NCI-H2196 (cell line): ENCODE data around the gene RIMS1.

Experiments used
- DNase-seq: peaks from one replicate; lab custom pipeline; 2025; ENCODE audit not compliant: unreplicated experiment; lab: John Stamatoyannopoulos, UW

RIMS1 gene

GRCh38 chr6:72218125-72218524 lies 331.8 kb downstream of the RIMS1 start:
- DNase-seq = no peak

DNA sequence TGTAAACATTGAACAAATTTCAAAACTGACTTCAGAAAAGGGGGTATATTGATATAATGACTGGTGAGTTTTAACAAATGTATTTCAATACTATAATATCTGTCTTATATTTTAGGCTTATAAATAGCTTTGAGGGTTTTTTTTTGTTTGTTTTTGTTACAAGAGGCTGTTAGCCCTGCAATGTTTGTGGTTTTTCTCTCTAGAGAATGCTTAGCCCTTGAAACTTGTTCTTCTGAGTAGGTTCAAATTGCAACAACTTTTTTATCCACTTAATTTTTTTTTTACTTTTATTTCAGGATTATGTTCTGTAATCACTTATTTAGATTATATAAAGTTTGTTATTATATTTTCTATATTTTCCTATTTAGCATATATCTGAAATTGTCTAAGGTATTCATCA lies 333.2 kb downstream of the RIMS1 start:
- DNase-seq = no peak

GRCh38 chr6:72238021-72238420 lies 351.7 kb downstream of the RIMS1 start:
- no peak for DNase-seq

- DNase-seq = no peak
Measured at GRCh38 chr6:72238900-72239299, 352.6 kb downstream of the RIMS1 start.

GRCh38 chr6:72245565-72245964 lies 359.2 kb downstream of the RIMS1 start:
- no peak for DNase-seq

DNA sequence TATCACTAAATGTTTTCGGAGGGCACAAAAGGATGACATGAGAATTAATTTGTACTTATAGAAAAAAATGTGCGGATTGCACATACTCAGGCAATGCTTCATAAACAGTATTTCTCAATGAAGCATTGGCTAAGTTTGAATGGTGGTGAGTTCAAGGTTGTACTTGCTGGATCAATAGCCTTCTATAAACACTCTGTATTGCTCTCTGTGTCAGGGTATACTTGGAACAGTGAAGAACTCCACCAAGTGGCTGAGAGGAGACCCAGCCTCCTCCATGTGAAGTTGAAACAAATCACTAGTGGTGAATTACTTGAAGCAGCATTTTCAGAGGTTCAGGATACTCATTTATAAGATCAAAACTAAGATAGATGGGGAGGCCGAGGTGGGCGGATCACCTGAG lies 360.6 kb downstream of the RIMS1 start:
- no peak for DNase-seq

DNA sequence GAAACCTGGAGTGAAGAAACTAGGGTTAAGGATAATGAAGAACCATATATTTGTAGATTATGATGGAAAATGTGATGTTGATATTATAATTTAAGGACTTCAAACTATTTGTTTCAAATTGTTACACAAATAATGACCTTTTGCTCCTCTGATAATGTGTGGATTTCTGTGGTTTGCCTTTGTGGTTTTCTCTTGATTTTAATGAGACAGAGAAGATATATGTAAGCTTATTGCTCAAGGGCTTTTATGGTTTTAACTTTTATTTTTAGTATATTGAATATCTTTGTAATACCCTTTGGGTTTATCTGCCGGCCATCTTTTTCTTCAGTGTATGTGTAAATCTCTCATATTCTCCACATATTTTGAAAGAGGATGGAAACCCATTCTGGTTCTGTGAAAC lies 362.3 kb downstream of the RIMS1 start:
- DNase-seq = no peak

- no peak for DNase-seq
Measured at GRCh38 chr6:72250664-72251063, 364.3 kb downstream of the RIMS1 start.

DNA sequence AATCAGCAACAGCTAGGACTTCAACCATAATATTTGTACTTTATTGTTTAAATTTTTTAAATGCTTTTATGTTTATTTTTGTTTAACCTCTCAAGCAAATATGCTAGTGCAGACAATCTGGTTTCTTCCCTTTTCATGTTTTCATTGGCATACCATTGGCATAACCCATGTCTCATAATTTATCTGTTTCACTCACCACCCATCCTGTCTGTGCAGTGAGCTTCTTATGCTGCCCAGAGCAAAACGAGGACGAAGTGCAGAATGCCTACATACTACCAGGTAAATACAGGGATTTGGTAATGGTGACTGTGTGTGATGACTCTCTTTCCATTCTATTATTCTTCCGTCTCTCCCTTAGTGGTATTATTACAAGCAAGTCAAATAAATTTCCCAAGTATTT lies 374.1 kb downstream of the RIMS1 start:
- DNase-seq = no peak

DNA sequence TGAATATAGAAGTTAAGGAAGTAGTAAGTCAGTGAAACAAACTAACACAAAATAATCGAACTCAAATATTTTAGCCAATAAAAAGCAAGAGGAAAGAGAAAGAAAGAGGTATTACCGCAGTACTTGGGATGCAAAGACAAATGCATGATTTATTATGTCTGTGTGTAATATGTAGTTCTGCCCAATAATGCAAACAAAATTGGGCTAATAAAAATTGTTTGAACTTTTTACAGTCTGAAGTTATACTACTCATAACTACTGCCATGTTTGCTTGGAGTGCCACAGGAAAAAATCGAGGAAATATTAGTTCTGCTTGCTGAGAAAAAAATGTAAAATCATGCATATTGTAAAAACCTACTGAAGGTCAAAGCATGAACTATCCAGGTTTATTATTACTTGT lies 375.2 kb downstream of the RIMS1 start:
- DNase-seq = no peak

GRCh38 chr6:72262254-72262653 lies 375.9 kb downstream of the RIMS1 start:
- DNase-seq = no peak

GRCh38 chr6:72267470-72267869 lies 381.1 kb downstream of the RIMS1 start:
- no peak for DNase-seq

DNA sequence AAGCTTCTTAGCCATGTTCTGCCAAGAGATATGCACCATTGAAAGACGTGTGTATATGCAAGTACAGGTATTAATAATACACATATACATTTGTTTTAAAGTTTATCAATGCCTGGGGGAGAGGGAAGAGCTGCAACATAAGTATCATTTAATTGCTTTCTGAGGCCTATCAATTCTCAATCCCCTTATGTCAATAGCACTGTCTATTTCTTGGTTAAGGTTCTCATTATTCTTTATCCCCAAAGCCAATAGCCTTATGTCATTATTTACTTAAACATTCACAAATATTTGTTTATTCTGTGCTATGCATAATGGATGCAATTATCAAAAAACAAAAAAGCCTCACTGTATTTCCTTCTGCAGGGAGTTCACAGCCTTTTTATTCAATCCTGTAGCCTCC lies 385.2 kb downstream of the RIMS1 start:
- DNase-seq = no peak

DNA sequence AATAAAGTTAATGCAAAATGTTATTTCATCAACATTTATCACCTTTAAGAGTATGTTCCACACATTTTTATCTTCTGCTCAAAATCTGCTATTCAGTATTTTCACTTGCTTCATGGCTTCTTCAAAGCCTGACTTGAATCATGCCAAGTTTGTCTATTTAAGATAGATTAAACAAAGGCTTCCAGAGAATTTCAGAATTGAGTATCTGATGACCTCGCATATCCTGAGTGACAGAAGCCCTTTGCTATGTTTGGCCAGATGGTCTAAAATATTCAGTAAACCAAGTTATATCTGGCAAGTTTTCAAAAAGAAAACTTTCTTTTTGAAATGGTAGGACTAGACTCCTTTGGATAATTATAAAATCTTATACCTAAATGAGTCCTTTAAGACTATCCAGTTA lies 386.6 kb downstream of the RIMS1 start:
- DNase-seq = no peak

- DNase-seq = no peak
Measured at GRCh38 chr6:72275888-72276287, 389.5 kb downstream of the RIMS1 start.

GRCh38 chr6:72282201-72282600 lies 395.9 kb downstream of the RIMS1 start:
- no peak for DNase-seq

DNA sequence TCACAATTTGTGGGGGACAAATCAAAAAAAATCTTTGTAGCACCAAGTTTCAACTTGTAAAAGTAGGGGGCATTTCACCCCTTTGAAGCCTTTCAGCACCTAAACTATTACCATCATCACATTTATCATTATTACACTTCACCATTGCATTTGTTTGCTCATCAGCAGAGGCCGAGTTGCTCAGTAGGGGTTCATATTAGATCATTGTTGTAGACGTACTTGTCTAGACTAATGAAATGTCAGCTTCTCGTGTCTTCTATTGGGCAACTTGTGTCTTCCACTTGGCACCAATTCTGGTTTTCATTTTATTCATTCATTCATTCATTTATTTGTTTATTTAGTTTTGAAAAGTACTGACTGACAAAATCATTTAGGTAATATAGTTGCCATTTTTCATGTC lies 397.2 kb downstream of the RIMS1 start:
- DNase-seq = no peak

DNA sequence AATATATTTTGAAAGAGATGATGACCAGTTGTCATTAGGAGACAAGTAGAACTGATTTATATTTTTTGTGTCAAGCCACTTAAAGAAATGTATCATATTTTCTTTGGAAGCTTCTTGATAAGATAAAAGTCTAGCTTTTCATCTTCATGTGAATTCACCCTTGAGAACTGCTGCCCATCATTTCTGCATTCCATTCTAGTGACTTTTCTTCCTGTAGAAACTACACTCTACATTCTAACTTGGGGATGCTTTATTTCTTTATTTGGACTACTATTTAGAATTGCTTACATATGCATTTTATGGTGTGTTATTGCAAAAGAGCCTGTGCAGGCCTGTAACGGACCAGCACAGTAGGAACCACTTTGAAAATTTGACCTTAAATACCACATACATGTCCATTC lies 400.6 kb downstream of the RIMS1 start:
- no peak for DNase-seq

DNA sequence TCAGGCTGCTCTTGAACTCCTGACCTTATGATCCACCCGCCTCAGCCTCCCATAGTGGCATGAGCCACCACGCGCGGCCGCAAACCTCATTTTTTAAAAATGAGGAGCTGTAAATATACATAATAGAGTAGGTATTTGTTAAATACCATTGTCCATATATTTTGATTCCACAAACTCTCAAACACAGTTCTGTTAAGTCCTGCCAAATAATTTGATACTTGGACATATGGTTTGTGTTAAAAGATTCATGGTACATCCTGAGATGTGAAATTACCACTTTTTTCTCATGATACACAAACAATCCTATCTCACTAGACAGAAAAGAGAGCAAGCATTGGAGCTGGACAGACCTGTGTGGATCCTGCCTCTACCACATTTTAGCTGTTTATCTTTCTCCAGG lies 401.5 kb downstream of the RIMS1 start:
- DNase-seq = no peak

DNA sequence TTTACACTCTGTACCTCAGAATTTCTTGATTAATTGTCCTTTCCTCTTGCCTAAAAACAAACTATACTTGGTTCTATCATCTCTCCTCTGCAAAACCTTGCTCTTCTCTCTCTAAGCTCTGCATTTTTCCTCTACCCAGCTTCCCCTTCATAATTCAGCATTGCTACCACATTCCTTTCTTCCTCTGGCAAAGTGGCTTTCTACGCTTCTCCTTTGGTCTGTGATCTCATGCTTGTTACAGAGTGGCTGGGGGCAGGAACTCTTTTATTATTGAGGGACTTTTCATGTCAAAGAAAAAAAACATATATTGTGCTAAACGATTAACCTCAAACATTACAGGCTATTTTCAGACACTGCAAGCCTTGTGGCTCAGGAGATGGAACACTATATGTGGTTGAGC lies 402.2 kb downstream of the RIMS1 start:
- DNase-seq = no peak

DNA sequence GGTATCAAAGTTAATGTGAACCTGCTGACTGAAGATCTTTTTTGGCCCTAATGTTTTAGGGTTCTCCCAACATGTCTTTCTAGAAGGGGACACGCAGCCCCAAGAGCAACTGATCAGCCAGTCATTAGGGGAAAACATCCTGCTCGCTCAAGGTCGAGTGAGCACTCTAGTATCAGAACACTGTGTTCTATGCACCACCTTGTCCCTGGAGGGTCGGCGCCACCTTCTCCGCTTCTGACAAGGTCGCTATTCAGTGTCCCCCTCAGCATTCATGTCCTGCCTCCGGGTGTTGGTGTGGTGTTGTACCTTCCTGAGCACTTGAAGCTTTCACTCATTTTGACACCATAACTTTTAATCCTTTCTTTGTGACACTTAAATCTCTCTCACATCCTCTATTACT lies 404.3 kb downstream of the RIMS1 start:
- no peak for DNase-seq

DNA sequence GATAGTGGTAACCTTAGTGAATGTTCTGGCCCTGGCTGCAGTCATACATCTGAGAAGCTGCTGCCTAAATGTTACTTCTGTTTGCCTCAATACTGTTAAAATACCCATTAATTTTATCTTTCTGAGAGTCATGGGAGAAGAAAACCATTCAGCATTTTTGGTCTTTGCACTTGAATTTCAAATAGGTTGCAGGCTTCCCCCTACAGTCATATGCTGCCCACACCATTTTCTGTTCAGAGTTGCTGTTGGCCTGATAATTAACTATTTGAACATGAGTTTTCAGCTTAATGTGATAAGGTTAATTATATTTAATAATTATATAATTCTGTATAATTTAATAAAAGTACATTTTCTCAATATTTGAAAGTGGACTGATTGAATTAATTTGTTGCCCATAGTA lies 410.0 kb downstream of the RIMS1 start:
- DNase-seq = no peak

GRCh38 chr6:72305971-72306370 lies 419.6 kb downstream of the RIMS1 start:
- DNase-seq = no peak
